ENCODE measurements around the gene SERPINB2.
A peak's percentile ranks its signal among the peaks of the same experiment; 100 is the strongest.
"Not testable (repeated sequence)": the region's sequence is repeated elsewhere in the genome, so short reads cannot be mapped to it uniquely, and the experiment has no call there.

Gene SERPINB2

DNA sequence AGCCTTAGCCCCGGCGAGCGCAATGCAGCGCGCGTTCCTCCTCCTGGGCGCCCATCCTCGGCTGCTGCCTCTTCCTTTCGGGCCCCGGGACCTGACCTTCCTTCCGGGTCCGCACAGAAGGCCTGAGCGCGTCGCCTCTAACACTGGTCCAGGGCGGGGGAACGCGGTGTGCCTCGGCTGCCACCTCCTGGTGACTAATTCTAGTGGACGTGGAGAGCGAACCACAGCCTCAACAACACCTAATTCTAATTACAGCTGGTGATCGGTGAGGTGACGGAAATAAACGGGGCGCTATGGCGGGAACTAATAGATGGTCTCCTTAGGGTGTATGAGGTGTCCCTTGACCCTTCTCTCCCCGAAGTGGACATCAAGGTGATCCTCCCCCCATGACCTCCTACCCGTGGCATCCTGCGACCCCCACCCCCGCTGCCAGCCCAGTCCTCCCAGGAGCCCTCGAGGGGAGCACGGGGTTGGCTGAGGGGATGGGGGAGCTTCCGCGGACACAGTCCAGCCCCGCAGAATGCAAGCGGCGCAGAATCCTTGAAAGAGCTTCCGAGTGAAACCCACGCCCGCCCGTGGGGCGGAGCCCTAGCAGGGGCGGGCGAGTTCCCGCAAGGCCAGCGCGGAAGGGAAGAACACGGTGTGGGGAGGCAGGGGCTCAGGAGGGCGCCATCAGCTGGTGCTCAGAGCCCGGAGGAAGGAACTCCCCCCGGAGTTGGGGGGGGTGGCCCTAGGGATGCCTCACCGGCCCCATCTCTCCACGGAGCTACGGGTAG lies 48.8 kb downstream of the SERPINB2 start:
- peak; percentile 80 for DNase-seq (ENCODE audit: low read depth)

DNA sequence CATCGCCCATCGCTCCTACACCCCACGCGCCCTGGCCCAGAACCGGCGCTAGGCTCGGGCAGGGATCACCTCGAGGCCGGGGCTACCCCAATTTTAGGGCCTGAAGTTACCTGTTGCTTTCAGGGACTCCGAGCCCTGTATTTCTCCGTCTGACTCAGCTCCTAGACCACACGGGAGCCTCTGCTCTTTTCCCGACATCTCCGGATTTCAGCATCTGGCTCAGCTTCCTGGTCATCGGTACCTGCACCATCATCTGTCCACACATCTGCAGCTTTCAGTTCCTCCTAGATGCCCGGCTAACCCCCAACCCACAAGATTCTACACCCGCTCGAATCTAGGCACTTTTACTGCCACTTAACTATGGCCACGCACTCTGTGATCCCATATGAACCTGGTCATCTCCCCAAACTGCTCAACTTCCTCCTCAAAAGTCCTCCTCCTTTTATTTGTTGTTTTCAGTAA lies 49.5 kb downstream of the SERPINB2 start:
- DNase-seq (ENCODE audit: low read depth) = no peak

DNA sequence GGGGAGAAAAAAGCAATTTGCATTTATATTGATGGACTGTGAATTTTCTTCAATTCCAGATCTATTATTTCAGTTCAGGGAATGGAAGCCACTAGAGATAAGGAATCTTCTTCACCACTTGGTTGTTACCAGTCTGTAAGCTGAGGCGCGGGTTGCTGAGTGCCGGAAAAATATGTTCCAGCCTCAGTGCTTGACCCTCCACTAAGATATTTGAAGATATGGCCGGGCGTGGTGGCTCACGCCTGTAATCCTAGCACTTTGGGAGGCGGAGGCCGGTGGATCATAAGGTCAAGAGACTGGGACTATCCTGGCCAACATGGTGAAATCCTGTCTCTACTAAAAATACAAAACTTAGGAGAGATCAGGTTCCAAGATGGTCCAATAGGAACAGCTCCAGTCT lies 52.5 kb downstream of the SERPINB2 start:
- DNase-seq (ENCODE audit: low read depth) = no peak

DNA sequence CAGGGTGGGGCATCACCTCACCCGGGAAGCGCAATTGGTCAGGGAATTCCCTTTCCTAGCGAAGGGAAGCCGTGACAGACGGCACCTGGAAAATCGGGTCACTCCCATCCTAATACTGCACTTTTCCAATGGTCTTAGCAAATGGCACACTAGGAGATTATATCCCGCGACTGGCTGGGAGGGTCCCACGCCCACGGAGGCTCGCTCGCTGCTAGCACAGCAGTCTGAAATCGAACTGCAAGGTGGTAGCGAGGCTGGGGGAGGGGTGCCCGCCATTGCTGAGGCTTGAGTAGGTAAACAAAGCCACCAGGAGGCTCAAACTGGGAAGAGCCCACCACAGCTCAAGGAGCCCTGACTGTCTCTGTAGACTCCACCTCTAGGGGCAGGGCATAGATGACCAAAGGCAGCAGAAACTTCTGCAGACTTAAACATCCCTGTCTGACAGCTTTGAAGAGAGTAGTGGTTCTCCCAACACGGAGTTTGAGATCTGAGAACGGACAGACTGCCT lies 53.1 kb downstream of the SERPINB2 start:
- DNase-seq (ENCODE audit: low read depth) = not testable (repeated sequence)

DNA sequence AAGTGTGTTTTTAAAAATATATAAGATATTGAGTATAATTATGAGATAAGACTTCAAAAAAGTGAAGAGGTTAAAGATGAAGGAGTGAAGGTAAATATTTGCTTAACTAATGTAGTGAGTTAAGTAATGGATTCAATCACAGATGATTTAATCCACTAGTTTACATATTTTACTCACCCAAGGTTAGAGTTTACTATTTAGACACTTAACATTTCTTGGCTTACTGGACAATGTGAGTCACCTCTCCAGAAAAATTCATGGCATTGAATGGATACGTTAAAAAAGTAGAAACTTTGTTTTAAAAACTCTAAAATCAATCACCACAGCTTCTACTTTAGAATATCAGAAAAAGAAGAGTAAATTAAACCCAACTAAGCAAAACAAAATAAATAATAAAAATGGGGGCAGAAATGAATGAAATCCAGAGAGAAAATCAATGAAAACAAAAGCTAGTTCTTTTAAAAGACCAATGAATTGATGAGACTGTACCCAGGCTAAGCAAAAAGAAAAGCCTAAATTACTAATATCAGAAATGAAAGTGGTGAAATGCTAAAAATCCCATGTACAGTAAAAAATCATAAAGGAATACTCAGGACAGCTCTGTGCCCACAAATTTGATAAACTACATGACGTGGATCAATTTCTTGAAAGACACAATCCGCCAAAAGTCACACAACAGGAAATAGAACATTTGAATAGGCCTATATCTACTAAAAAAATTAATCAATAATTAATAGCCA lies 59.7 kb downstream of the SERPINB2 start:
- no peak for DNase-seq (ENCODE audit: low read depth)

DNA sequence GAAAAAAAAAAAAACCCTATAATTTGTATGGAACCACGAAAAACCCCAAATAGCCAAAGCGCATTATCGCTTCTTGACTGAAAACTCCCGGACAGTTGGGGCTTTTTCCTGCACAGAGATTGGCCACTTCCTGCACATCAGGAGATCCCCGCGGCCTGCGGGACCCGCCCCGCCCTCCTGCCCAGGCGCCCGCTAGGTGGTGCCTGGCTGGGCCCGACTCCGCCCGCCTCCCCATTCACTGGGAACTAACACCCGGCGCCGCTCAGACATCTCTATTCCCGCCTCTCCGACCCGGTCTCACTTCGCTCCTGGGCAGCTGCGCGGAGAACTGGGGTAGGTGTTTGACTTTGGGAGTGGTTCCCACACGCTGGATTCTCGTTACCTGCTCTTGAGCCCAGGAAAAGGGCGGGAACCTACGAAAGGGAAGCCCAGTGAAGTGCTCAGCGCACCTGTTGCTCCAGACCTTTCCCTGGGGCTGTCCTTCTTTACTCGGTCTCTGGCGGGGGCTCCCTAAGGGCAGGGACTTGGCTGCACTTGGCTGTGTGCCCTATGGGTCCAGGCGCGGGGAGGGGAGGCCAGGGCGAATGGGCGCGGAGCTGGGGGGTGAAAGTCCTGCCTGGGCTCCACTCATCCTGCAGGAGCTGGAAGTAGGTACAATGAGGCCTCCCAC lies 61.7 kb downstream of the SERPINB2 start, which contains the start of gene HMSD:
HMSD (plus strand) TSS at position 234 of the 670 bp plus-strand sequence. CDS start 4,155 bp downstream, outside the sequence.
- DNase-seq (ENCODE audit: low read depth) = peak; percentile 43

DNA sequence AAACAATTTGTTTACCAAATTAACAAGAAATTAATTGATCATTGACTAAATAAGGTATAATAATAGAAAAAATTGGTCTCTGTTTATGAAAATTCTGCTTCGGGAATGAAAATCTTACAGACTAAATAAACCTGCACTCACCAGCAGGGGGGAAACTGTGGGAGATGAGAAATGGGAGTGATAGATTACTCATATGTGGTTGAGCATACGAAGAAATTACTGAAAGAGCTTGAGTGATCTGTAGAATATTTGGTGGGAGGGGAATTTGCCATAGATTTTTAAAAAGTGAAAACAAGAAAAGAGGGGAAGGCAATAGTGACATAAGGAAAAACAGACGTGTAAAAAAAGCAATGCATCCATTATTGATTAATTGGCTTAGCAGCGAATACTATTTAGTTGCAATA lies 63.8 kb downstream of the SERPINB2 start:
- DNase-seq (ENCODE audit: low read depth) = peak; percentile 22
